Common myeloid progenitor, CD34-positive (primary cell): ENCODE measurements around the gene IMMP2L.

Source experiments
- CTCF ChIA-PET: fragments of 350-600 bp; sonication (Branson Sonifier 250); formaldehyde crosslinking; loops from one replicate; lab custom pipeline; 2021; ENCODE audit warnings: antibody characterized with exemption; lab: Charles Lee
- POLR2A ChIA-PET: fragments of 350-600 bp; sonication (Branson Sonifier 250); formaldehyde crosslinking; loops from one replicate; lab custom pipeline; 2021; ENCODE audit warnings: antibody characterized with exemption; lab: Charles Lee
- DNase-seq, 3 donors: peaks; one replicate each; pipeline versions ENCODE4 v3.0.0 to v3.0.0-alpha.2; 2013
- H3K27ac ChIP-seq, 2 experiments: 1 replicate in 1 of 2; 2 replicates in 1 of 2; pipeline ENCODE4 v1.7.0; 2013; ENCODE audit warnings: inconsistent platforms in 2 of 2, low read length in 2 of 2, mild to moderate bottlenecking in 2 of 2, low read depth in 1 of 2, moderate library complexity in 1 of 2; ENCODE audit not compliant: severe bottlenecking in 2 of 2, insufficient read depth in 1 of 2, poor library complexity in 1 of 2
- H3K27me3 ChIP-seq, 5 experiments: replicated peaks in 2 of 5; 1 replicate in 3 of 5; 2 replicates in 2 of 5; pipeline versions ENCODE4 v1.6.1 to v1.7.0; 2013; ENCODE audit warnings: low read length in 4 of 5, mild to moderate bottlenecking in 2 of 5, moderate library complexity in 2 of 5, inconsistent platforms in 1 of 5; ENCODE audit not compliant: insufficient read depth in 5 of 5, control insufficient read depth in 4 of 5
- H3K36me3 ChIP-seq, 4 experiments: 1 replicate in 2 of 4; 2 replicates in 2 of 4; pipeline versions ENCODE4 v1.6.1 to v1.7.0; 2013; ENCODE audit warnings: low read length in 3 of 4, control low read depth in 1 of 4, mild to moderate bottlenecking in 1 of 4; ENCODE audit not compliant: control insufficient read depth in 4 of 4, insufficient read depth in 4 of 4
- H3K4me1 ChIP-seq, 4 experiments: 1 replicate in 3 of 4; 2 replicates in 1 of 4; pipeline versions ENCODE4 v1.6.1 to v1.7.1; 2013; ENCODE audit warnings: low read length in 3 of 4, mild to moderate bottlenecking in 3 of 4, control low read depth in 1 of 4, inconsistent platforms in 1 of 4, moderate library complexity in 1 of 4; ENCODE audit not compliant: control insufficient read depth in 4 of 4, insufficient read depth in 4 of 4; ENCODE audit errors: control extremely low read depth in 1 of 4
- H3K4me3 ChIP-seq, 7 experiments: 1 replicate in 4 of 7; 2 replicates in 3 of 7; pipeline versions ENCODE4 v1.5.1 to v1.7.0; 2013; ENCODE audit warnings: mild to moderate bottlenecking in 7 of 7, low read length in 6 of 7, moderate library complexity in 6 of 7, inconsistent platforms in 2 of 7, low read depth in 2 of 7, control low read depth in 1 of 7; ENCODE audit not compliant: insufficient read depth in 4 of 7, control insufficient read depth in 1 of 7; ENCODE audit errors: extremely low read depth in 1 of 7
- H3K9me3 ChIP-seq, 5 experiments: 1 replicate in 4 of 5; 2 replicates in 1 of 5; pipeline versions ENCODE4 v1.6.1 to v1.7.1; 2013; ENCODE audit warnings: low read length in 4 of 5, mild to moderate bottlenecking in 2 of 5, inconsistent platforms in 1 of 5, low read depth in 1 of 5, moderate library complexity in 1 of 5; ENCODE audit not compliant: control insufficient read depth in 4 of 5, insufficient read depth in 2 of 5; ENCODE audit errors: control extremely low read depth in 1 of 5
- WGBS: methylation state at CpG from one replicate; pipeline ENCODE4 v1.1.5; 2013; ENCODE audit not compliant: insufficient coverage; 5-methylcytosine and 5-hydroxymethylcytosine counted together

IMMP2L gene

GRCh38 chr7:110681941-110682340, 880.4 kb downstream of the IMMP2L start:
- ChIA-PET POLR2A (no interaction called here), CTCF (no interaction called here)
- Histone ChIP-seq H3K4me1 (no peaks in the 10 kb centered on the region), H3K36me3 (no peaks in the 10 kb centered on the region), H3K27me3 (no peaks in the 10 kb centered on the region), H3K27ac (no peak overlapping the region), H3K9me3 (no peaks in the 10 kb centered on the region), H3K4me3 (no peak overlapping the region)
- no peak for DNase-seq
- WGBS = 0% methylated on average over 1 of the region's 1 CpG

GRCh38 chr7:110677405-110677804, 884.9 kb downstream of the IMMP2L start:
- DNase-seq = no peak
- CTCF ChIA-PET = no interaction called here
- no peak overlapping the region for H3K27ac ChIP-seq
- H3K27me3 ChIP-seq = no peaks in the 10 kb centered on the region
- H3K4me3 ChIP-seq = no peak overlapping the region
- POLR2A ChIA-PET = no interaction called here
- peaks cover 3 to 14% (median 5%) of the 10 kb centered on the region in 5 experiments for H3K9me3 ChIP-seq
- H3K4me1 ChIP-seq = no peaks in the 10 kb centered on the region
- WGBS = 89% methylated on average over 5 of the region's 5 CpGs
- H3K36me3 ChIP-seq = no peaks in the 10 kb centered on the region

GRCh38 chr7:110676785-110677184, 885.5 kb downstream of the IMMP2L start:
- Histone ChIP-seq H3K4me1 (no peaks in the 10 kb centered on the region), H3K27ac (no peak overlapping the region), H3K9me3 (peaks cover 3 to 17% (median 6%) of the 10 kb centered on the region in 5 experiments), H3K36me3 (no peaks in the 10 kb centered on the region), H3K4me3 (no peak overlapping the region), H3K27me3 (no peaks in the 10 kb centered on the region)
- WGBS = 100% methylated on average over 2 of the region's 2 CpGs
- POLR2A ChIA-PET = no interaction called here
- CTCF ChIA-PET = no interaction called here
- DNase-seq = no peak

- no peak for DNase-seq
- no peaks in the 10 kb centered on the region for H3K36me3 ChIP-seq
- H3K27ac ChIP-seq = no peak overlapping the region
- no peak overlapping the region for H3K4me3 ChIP-seq
- no peaks in the 10 kb centered on the region for H3K27me3 ChIP-seq
- peaks cover 3 to 17% (median 6%) of the 10 kb centered on the region in 5 experiments for H3K9me3 ChIP-seq
- WGBS = 100% methylated on average over 1 of the region's 4 CpGs
- POLR2A ChIA-PET = no interaction called here
- CTCF ChIA-PET = no interaction called here
- no peaks in the 10 kb centered on the region for H3K4me1 ChIP-seq
These were observed 886.7 kb downstream of the IMMP2L start for GRCh38 chr7:110675383-110676103.

- no peaks in the 10 kb centered on the region for H3K36me3 ChIP-seq
- ChIA-PET CTCF (no interaction called here), POLR2A (no interaction called here)
- no peak overlapping the region for H3K27ac ChIP-seq
- WGBS = 100% methylated on average over 1 of the region's 1 CpG
- peaks cover 3 to 17% (median 6%) of the 10 kb centered on the region in 5 experiments for H3K9me3 ChIP-seq
- DNase-seq = no peak
- H3K4me3 ChIP-seq = no peak overlapping the region
- H3K4me1 ChIP-seq = no peaks in the 10 kb centered on the region
- no peaks in the 10 kb centered on the region for H3K27me3 ChIP-seq
These were observed 889.1 kb downstream of the IMMP2L start for GRCh38 chr7:110673148-110673547.

GRCh38 chr7:110669410-110669809, 892.9 kb downstream of the IMMP2L start:
- H3K4me3 ChIP-seq = no peak overlapping the region
- WGBS = 100% methylated on average over 3 of the region's 5 CpGs

GRCh38 chr7:110664803-110665202, 897.5 kb downstream of the IMMP2L start:
- no peaks in the 10 kb centered on the region for H3K4me1 ChIP-seq
- POLR2A ChIA-PET = no interaction called here
- WGBS = 100% methylated on average over 3 of the region's 4 CpGs

More at GRCh38 chr7:110669410-110669809, 892.9 kb downstream of the IMMP2L start:
- Histone ChIP-seq H3K27ac (no peak overlapping the region), H3K4me1 (no peaks in the 10 kb centered on the region), H3K36me3 (no peaks in the 10 kb centered on the region), H3K27me3 (no peaks in the 10 kb centered on the region), H3K9me3 (peaks cover 3 to 17% (median 6%) of the 10 kb centered on the region in 5 experiments)
- ChIA-PET CTCF (no interaction called here), POLR2A (no interaction called here)
- DNase-seq = no peak

More at GRCh38 chr7:110664803-110665202, 897.5 kb downstream of the IMMP2L start:
- Histone ChIP-seq H3K27me3 (no peaks in the 10 kb centered on the region), H3K27ac (no peak overlapping the region), H3K4me3 (no peak overlapping the region), H3K9me3 (peaks cover 0 to 19% (median 7%) of the 10 kb centered on the region in 5 experiments), H3K36me3 (no peaks in the 10 kb centered on the region)
- no peak for DNase-seq
- CTCF ChIA-PET = no interaction called here
